Thyroid gland (tissue), 4 donors: ENCODE results near the gene FZD2. TPM values are rescaled to one million over a fixed set of nuclear protein-coding genes. Genes with fewer than 3 reads are reported as not detected.
"Not testable (repeated sequence)": the region's sequence is repeated elsewhere in the genome, so short reads cannot be mapped to it uniquely, and the experiment has no call there.

Source experiments
- DNase-seq, 2 donors: peaks; one replicate each; pipeline ENCODE4 v3.0.0-alpha.2; 2019
- H3K27ac ChIP-seq, 3 donors: fragments of 200-600 bp; sonication (generic); 1 replicate in 2 of 3; 2 replicates in 1 of 3; pipeline ENCODE4 v1.5.1; 2016 to 2019; ENCODE audit warnings: mild to moderate bottlenecking in 1 of 3, moderate library complexity in 1 of 3
- H3K27me3 ChIP-seq: fragments of 200-600 bp; sonication (generic); one replicate; pipeline ENCODE4 v1.5.1; 2019
- H3K36me3 ChIP-seq, 2 donors: fragments of 200-600 bp; sonication (generic); one replicate each; pipeline ENCODE4 v1.5.1; 2016 to 2019
- H3K4me1 ChIP-seq, 2 donors: fragments of 200-600 bp; sonication (generic); one replicate each; pipeline ENCODE4 v1.5.1; 2017 to 2019
- H3K4me3 ChIP-seq, 3 donors: fragments of 200-600 bp; sonication (generic); replicated peaks in 1 of 3; 1 replicate in 2 of 3; 2 replicates in 1 of 3; pipeline ENCODE4 v1.5.1; 2016; ENCODE audit warnings: mild to moderate bottlenecking in 1 of 3
- H3K9me3 ChIP-seq: fragments of 200-600 bp; sonication (generic); one replicate; pipeline ENCODE4 v1.5.1; 2017
- POLR2A ChIP-seq, 2 donors: fragments of 450-650 bp; IDR thresholded peaks; one replicate each; pipeline ENCODE4 v1.6.1; 2017; ENCODE audit warnings: antibody characterized with exemption in 2 of 2, mild to moderate bottlenecking in 2 of 2, moderate library complexity in 1 of 2
- WGBS, 2 donors: methylation state at CpG; one replicate each; pipeline ENCODE4 v1.1.5; 2017; 5-methylcytosine and 5-hydroxymethylcytosine counted together
- intact Hi-C: fragments of 100-400 bp; cut with DNase I; formaldehyde crosslinking; loops from one replicate; pipeline ENCODE4 v1.15.1; 2023
- total RNA-seq, 4 donors: library from RNA; depleted of rRNA; stranded (reverse); fragments of >200 nt; gene quantifications; one replicate each; pipeline ENCODE4 v1.2.3, GENCODE V29; 2016
- TF ChIP-seq, protein P1 (sequence below), 6 experiments: fragments of 200-600 bp in 3 of 6; fragments of 450-650 bp in 3 of 6; sonication (generic) in 3 of 6; IDR thresholded peaks; one replicate each; pipeline ENCODE4 v1.5.1; 2016 to 2019; ENCODE audit warnings: antibody characterized with exemption in 6 of 6, mild to moderate bottlenecking in 2 of 6, inconsistent platforms in 1 of 6, moderate library complexity in 1 of 6

The FZD2 gene
- total RNA-seq, 4 donors from 2014 or later, result 1.8 to 7.1 (median 4.5) TPM

DNA sequence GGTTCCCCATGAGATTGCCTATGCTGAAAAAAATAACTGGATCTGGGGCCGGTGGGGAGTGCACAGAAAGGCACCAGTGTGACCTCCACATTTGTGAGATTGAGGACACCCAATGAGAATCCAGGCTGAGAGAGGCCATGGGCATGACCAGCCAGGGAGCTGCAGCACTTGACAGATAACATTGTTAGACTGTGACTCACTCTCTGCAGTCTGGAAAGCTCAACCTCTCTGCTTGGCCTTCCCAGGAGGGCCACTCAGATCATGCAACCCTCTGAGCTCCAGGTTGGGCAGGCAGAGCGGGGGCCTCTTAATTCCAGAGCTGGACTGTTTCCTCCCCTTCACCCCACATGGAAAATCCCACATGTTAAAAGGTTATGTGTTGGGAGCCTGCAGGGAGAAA is 30.1 kb downstream of the FZD2 start:
- peak; percentile 38 to 53 for DNase-seq

DNA sequence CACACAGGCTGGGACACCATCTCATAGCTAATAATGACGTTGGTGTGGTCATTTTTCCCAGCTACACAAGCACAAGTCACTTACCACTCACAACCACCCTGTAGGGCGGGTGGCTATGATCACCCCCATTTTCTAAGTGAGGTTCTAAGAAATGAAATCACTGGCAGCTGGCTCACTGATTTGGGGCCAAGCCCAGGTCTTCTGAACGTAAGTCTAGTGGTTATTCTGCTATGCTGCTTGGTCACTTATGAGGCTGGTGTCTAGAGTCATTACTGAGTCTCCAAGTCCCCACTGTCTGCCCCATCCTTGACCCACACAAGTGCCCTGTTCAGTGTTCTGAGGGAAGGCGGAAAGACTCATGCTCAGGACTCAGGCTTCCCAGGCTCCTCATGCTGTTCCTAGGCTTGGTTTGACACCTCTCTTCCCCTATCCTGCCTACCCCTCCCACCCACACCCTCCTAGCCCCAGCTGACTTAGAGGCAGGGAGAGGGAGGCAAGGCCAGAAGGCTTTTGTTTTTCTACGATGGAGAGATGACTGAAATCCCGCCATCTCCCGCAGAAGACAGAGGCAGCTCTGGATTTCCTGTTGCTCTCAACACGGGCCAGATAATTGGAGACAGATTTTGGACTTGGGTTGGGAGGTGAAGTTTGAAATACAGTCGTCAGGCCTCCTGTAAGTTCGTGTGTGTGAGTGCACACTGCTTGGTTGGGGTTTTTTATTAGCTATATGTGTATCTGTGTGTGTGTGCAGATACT is 32.2 kb downstream of the FZD2 start:
- intact Hi-C loops, result no loop called here
- 59 to 72% methylated on average over 10 of the region's 10 CpGs for whole genome bisulfite sequencing, 2 donors
- no peak for DNase-seq
- H3K4me1 ChIP-seq, result no peaks in the 10 kb centered on the region
- H3K4me3 ChIP-seq, result no peak overlapping the region
- no peak overlapping the region for H3K27ac ChIP-seq
- no peaks in the 10 kb centered on the region for H3K27me3 ChIP-seq
- H3K36me3 ChIP-seq, result no peaks in the 10 kb centered on the region
- no peak for TF ChIP-seq POLR2A (IDR thresholded peaks at IDR 0.05)
- TF ChIP-seq, protein P1, sequence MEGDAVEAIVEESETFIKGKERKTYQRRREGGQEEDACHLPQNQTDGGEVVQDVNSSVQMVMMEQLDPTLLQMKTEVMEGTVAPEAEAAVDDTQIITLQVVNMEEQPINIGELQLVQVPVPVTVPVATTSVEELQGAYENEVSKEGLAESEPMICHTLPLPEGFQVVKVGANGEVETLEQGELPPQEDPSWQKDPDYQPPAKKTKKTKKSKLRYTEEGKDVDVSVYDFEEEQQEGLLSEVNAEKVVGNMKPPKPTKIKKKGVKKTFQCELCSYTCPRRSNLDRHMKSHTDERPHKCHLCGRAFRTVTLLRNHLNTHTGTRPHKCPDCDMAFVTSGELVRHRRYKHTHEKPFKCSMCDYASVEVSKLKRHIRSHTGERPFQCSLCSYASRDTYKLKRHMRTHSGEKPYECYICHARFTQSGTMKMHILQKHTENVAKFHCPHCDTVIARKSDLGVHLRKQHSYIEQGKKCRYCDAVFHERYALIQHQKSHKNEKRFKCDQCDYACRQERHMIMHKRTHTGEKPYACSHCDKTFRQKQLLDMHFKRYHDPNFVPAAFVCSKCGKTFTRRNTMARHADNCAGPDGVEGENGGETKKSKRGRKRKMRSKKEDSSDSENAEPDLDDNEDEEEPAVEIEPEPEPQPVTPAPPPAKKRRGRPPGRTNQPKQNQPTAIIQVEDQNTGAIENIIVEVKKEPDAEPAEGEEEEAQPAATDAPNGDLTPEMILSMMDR (IDR thresholded peaks at IDR 0.05), result no peak
- H3K9me3 ChIP-seq, result no peaks in the 10 kb centered on the region

More for the DNA sequence above, 30.1 kb downstream of the FZD2 start:
- Histone ChIP-seq H3K27ac (no peak overlapping the region), H3K27me3 (no peaks in the 10 kb centered on the region), H3K36me3 (no peaks in the 10 kb centered on the region), H3K9me3 (no peaks in the 10 kb centered on the region), H3K4me3 (no peak overlapping the region), H3K4me1 (no peaks in the 10 kb centered on the region)
- intact Hi-C loops, result no loop called here
- TF ChIP-seq, protein P1 (IDR thresholded peaks at IDR 0.05), result no peak
- TF ChIP-seq POLR2A (IDR thresholded peaks at IDR 0.05), result no peak
- 31 to 35% methylated on average over 2 of the region's 2 CpGs for WGBS, 2 donors

DNA sequence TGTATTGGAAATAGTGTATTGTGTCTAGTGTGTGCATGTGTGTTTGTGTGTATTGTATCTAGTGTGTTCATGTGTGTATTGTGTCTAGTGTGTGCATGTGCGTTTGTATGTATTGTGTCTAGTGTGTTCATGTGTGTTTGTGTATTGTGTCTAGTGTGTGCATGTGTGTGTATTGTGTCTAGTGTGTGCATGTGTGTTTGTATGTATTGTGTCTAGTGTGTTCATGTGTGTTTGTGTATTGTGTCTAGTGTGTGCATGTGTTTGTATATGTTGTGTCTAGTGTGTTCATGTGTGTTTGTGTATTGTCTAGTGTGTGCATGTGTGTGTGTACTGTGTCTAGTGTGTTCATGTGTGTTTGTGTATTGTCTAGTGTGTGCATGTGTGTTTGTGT is 32.8 kb downstream of the FZD2 start:
- WGBS, 2 donors, result 72 to 92% methylated on average over 1 of the region's 1 CpG
- intact Hi-C loops, DNase-seq, H3K27me3 ChIP-seq, H3K36me3 ChIP-seq, H3K4me1 ChIP-seq, H3K4me3 ChIP-seq, H3K27ac ChIP-seq, H3K9me3 ChIP-seq: not testable (repeated sequence)

DNA sequence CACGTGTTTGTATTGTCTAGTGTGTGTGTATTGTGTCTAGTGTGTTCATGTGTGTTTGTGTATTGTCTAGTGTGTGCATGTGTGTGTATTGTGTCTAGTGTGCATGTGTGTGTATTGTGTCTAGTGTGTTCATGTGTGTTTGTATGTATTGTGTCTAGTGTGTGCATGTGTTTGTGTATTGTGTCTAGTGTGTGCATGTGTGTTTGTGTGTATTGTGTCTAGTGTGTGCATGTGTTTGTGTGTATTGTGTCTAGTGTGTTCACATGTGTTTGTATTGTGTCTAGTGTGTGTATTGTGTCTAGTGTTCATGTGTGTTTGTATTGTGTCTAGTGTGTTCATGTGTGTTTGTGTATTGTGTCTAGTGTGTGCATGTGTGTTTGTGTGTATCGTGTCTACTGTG is 33.5 kb downstream of the FZD2 start:
- intact Hi-C loops, H3K4me1 ChIP-seq, H3K27ac ChIP-seq, H3K36me3 ChIP-seq, H3K27me3 ChIP-seq, H3K4me3 ChIP-seq, H3K9me3 ChIP-seq, DNase-seq: not testable (repeated sequence)
- 65 to 66% methylated on average over 2 of the region's 2 CpGs for WGBS, 2 donors

DNA sequence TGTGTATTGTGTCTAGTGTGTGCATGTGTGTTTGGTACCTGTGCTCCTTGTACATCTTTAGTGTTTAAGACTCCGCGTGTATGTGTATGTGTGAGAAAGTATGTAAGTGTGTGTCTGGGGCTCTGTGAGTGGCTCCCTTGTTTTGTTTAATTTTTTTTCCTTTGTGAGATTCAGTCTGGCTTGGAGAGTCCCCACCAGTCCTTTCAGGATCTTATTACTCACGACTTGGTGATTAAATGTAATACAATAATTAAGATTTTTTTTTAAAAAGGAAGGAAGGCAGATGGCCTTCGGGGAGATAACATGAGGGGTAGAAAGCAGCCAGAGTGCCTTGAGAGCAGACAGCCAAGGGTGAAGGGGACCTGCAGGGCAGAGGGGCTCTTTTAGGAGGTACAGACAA is 33.9 kb downstream of the FZD2 start:
- WGBS, 2 donors, result 72 to 76% methylated on average over 4 of the region's 4 CpGs
- Histone ChIP-seq H3K4me1 (no peaks in the 10 kb centered on the region), H3K27ac (no peak overlapping the region), H3K27me3 (no peaks in the 10 kb centered on the region), H3K4me3 (no peak overlapping the region), H3K36me3 (no peaks in the 10 kb centered on the region), H3K9me3 (no peaks in the 10 kb centered on the region)
- TF ChIP-seq, protein P1 (IDR thresholded peaks at IDR 0.05), result no peak
- TF ChIP-seq POLR2A (IDR thresholded peaks at IDR 0.05), result no peak
- DNase-seq, result no peak
- intact Hi-C loops, result no loop called here

DNA sequence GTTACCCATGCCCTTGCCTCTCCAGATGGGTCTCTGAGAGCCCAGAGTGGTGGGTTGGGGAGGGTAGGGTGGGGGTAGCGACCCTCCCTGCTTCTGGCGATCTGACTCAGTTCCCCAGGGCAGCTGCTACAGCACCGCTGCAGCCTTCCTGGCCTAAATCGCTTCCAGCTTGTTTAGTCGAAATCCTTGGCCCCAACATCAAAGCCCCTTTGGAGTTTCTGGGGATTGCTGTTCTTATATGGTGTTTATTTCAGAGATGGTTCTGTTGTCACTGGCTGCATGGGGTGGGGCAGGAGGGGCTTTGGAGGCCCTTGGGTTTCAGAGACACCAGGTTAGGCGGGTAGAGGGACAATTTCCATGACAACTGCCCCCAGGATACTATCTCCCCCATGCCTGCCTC is 35.9 kb downstream of the FZD2 start:
- Histone ChIP-seq H3K4me3 (no peak overlapping the region), H3K36me3 (no peaks in the 10 kb centered on the region), H3K9me3 (no peaks in the 10 kb centered on the region), H3K27me3 (no peaks in the 10 kb centered on the region), H3K27ac (no peak overlapping the region), H3K4me1 (no peaks in the 10 kb centered on the region)
- intact Hi-C loops, result no loop called here
- TF ChIP-seq, protein P1 (IDR thresholded peaks at IDR 0.05), result no peak
- TF ChIP-seq POLR2A (IDR thresholded peaks at IDR 0.05), result no peak
- no peak for DNase-seq
- 68 to 84% methylated on average over 4 to 6 of the region's 6 CpGs for WGBS, 2 donors
